HG03108 (cell line): ENCODE data around the gene TPH2.
A peak's percentile ranks its signal among the peaks of the same experiment; 100 is the strongest.

Source experiments
- ATAC-seq: cut with Tn5 transposase; IDR thresholded peaks from one replicate; pipeline ENCODE4 v1.9.1; 2021; ENCODE audit warnings: moderate library complexity; ENCODE audit not compliant: unreplicated experiment

TPH2 gene

GRCh38 chr12:71938728-71939385 lies at the start of gene TPH2:
TPH2 (plus strand) TSS chr12:71938845; CDS start chr12:71938987, 142 bp downstream.
- ATAC-seq: peak; percentile 56

- ATAC-seq: no peak
Measured at GRCh38 chr12:71890475-71890874, 48.2 kb upstream of the TPH2 start.

GRCh38 chr12:71892059-71892458 lies 46.6 kb upstream of the TPH2 start:
- no peak for ATAC-seq

GRCh38 chr12:71896205-71896882 lies 42.3 kb upstream of the TPH2 start:
- ATAC-seq: no peak

- no peak for ATAC-seq
Measured at GRCh38 chr12:71900091-71900490, 38.6 kb upstream of the TPH2 start.

- ATAC-seq: no peak
Measured at GRCh38 chr12:71904629-71905028, 34.0 kb upstream of the TPH2 start.

- ATAC-seq: peak; percentile 79
Measured at GRCh38 chr12:71935594-71935993, 3.1 kb upstream of the TPH2 start.

GRCh38 chr12:71940068-71940467 lies 1.4 kb downstream of the TPH2 start:
- no peak for ATAC-seq

- ATAC-seq: no peak
Measured at GRCh38 chr12:71941174-71941573, 2.5 kb downstream of the TPH2 start.

- no peak for ATAC-seq
Measured at GRCh38 chr12:71942259-71942658, 3.6 kb downstream of the TPH2 start.

GRCh38 chr12:71942703-71943102 lies 4.1 kb downstream of the TPH2 start:
- no peak for ATAC-seq

- no peak for ATAC-seq
Measured at GRCh38 chr12:71945121-71945520, 6.5 kb downstream of the TPH2 start.

- ATAC-seq: no peak
Measured at GRCh38 chr12:71945883-71946282, 7.2 kb downstream of the TPH2 start.

GRCh38 chr12:71947645-71948105 lies 9.0 kb downstream of the TPH2 start:
- no peak for ATAC-seq

- ATAC-seq: no peak
Measured at GRCh38 chr12:71948390-71948789, 9.7 kb downstream of the TPH2 start.

- ATAC-seq: no peak
Measured at GRCh38 chr12:71949646-71950045, 11.0 kb downstream of the TPH2 start.

GRCh38 chr12:71950404-71950803 lies 11.8 kb downstream of the TPH2 start:
- ATAC-seq: no peak

- ATAC-seq: no peak
Measured at GRCh38 chr12:71950819-71951218, 12.2 kb downstream of the TPH2 start.

GRCh38 chr12:71954083-71954778 lies 15.6 kb downstream of the TPH2 start:
- no peak for ATAC-seq

GRCh38 chr12:71954861-71955260 lies 16.2 kb downstream of the TPH2 start:
- ATAC-seq: no peak

- no peak for ATAC-seq
Measured at GRCh38 chr12:71955970-71956369, 17.3 kb downstream of the TPH2 start.

GRCh38 chr12:71958056-71958455 lies 19.4 kb downstream of the TPH2 start:
- no peak for ATAC-seq
